HG02943 (cell line): Measurements from ENCODE around the gene PLAGL1.

Experiments
- ATAC-seq: cut with Tn5 transposase; IDR thresholded peaks from one replicate; pipeline ENCODE4 v1.9.1; 2021; ENCODE audit warnings: mild to moderate bottlenecking, low read depth, moderate library complexity; ENCODE audit not compliant: unreplicated experiment

The PLAGL1 gene

DNA sequence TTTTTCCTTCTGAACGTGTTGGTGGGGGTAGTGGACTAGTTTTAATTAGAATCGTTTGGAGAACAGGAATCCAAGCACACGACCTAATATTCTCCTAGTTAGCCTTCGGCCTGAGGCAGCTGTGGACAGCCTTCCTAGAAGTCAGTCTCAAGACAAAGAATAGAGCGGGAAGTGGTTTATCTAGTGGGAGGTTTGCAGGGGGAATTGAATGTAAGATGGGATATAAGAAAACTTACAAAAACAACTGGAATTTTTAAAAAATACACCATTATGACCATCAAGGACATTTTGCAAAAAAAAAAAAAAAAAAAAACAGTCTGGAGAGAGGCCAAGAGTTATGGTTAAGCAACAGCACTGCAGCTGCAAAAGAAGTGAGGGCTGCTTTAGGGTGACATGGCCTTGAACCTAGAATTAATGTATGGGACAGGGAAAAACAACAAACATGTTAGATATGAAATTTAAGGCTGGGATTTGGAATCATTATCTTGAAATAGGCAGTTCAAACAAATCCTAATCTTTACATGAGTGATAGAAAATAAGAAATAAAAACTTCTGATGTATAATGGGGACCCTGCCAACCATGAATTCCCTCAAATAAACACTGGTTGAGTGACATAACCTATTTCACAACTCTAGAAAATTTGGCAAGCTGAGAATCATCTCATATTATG is 40.2 kb downstream of the PLAGL1 start:
- ATAC-seq, result no peak

GRCh38 chr6:143966312-143966711 is 41.7 kb downstream of the PLAGL1 start:
- ATAC-seq, result no peak

GRCh38 chr6:143965503-143966171 is 42.4 kb downstream of the PLAGL1 start:
- ATAC-seq, result no peak

DNA sequence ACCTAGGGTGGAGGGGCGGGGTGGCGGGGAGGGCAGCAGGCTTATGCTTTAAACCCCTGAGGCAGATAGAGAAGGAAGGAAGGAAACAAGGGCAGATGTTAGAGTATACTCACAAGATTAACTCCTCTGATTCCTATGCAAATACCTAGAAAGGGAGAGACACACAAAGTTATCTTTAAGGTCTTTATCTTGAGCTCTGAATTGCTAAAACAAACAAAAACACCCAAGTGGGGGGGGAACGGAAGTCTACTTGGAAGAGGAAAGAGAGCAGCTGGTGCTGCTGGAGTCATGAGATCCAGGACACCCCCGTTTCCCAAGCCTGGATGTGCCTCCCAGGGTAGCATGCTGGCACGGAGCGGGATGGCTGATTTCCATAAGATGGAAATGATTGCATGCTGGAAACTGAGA is 43.4 kb downstream of the PLAGL1 start:
- ATAC-seq, result no peak

GRCh38 chr6:143963158-143963919 is 44.7 kb downstream of the PLAGL1 start:
- ATAC-seq, result no peak

DNA sequence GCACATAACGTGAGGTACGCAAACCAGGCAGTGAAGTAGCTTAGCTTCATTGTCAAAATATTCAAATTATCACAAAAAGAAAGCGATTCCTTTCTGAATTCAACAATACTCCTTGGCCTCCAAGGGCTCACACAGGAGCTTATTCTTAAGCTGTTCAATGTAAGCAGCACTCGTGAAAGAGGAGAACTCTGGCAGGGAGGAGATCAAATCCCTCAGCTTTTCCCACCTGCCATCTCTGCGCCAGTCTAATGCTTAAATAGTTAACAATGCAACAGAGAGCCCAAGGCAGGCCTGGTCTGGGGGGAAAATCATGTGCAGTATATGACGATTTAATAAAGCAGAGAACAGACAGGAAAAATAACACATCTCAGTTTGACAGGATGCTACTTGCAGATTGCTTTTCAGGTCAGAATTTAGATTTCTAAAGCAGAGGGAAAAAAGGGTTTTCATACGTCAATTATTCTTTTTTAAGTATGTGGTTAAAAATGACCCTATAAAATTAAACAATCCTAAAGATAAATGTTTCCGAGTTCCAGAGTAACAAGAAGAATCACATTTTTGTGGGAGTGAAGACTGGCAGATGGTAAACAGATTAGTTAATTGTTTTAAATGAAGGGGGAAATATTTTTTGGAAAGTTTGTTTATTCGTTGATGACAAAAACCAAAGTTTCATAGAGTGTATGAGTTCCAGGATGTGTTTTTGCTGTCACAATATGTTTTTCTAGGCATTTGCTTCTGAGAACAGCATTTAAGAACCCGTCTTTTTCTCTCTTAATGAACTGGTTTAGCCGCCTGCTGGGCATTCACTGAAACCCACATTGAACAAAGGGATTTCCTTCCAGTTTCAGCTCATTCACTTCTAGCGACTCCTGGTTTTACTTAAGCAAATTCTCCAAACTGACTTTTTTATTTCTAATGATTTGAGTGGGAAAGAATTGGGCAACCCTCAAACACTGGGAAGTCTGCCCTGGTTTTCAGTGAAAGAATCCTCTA is 45.9 kb downstream of the PLAGL1 start:
- no peak for ATAC-seq

DNA sequence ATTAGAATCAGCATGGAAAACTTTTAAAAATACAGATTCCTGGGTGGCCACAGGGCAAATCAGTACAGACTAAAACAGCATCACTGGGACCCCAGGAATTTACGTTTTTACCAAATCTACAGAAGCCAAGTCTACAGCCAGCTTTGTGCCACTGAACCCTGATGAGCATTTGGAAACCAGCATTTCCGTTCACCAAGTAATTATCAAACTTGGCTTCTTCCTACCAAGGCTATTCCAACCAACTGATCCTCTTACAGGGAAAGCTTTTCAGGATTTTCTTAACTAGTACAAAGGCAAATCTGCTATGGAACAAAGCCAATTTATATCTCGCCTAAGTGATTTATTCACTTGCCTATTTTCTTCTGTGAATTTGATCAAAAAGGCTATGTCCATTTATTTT is 47.0 kb downstream of the PLAGL1 start:
- no peak for ATAC-seq

DNA sequence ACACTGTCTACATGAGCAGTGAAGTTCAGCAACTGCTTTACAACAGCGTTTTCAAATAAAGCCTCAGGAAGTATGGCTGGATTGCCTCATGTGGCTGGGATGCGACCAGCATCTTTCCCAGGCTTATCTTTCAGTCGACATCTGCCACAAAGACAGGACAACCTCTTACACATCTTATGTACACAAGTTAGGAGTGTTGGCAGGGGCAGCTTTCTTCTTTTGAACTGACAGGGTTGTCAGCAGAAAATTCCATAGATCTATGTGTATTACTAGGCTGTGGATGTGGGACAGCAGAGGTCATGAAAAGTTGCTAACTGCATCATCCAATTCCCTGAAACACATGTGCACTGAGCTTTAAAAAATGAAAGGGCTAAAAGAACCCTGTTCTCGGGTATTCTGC is 48.1 kb downstream of the PLAGL1 start:
- no peak for ATAC-seq

DNA sequence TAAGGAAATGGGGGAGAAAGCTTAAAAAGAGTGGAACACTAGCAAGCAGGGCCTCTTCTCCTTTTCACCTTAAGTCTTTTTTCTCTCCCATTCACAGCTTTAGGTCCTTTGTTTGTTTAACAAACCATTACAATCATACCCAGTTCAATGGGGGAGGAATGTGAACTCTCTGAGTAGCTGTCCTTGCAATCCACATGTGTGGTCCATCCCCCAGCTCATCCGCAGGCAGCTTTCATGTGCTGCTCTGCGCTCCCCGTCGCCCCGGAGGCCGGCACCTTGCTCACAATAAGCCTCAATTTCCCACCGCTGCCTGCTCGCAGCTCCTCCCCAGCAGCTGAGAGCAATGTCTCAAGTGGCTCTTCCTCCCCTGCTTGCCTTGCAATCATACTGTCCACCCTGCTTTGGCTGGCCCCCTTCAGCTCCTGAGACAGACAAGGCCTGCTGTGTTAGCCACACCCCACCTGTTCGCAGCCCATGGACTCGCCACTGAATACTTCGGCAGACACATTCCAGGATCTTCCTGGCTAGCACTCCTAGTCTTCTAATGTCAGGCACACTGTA is 49.1 kb downstream of the PLAGL1 start:
- ATAC-seq, result no peak

DNA sequence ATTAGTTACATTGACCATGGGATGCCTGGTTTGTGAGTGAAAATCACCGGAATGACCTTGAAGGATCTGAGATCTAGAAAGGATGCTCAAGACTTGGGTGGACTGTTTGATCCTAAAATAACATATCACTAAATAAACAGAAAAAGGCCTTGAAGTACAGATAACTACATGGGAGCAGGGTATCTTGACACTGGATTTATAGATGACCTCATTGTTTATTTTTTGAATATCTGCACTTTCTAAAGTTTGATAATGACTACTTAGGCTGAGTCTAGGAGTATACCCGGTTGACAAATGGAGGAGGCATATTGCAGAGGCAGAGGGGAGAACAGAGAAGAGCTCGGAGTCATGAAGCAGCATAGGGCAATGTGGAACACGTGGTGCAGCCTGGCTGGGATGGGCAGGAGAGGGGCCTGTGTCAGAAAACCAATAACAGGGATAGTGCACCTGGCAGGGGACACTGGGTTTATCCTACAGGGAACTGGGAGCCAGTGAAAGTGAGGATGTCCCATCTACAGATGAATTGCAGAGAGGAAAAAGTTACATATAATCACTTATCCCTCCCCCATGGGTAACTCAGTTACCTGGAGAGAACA is 50.3 kb downstream of the PLAGL1 start:
- ATAC-seq, result no peak

DNA sequence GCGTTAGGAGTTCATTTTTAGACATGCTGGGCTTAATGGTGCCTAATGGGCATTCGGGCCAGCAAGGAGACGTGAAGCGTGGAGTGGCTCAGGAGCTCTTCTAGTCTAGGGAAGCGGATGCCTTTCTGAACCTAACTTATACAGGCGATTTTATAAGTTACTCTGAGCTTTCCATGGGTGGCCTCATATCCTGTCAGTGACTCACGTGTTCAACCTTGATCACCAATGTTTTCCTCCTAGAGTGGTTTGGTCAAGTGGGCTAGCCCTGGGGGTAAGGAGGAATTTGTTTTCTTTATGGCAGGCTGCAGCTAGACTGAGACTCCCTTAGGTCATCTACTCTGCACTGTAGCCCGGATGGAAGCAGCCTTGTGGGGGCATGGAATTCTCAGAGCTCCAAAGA is 52.1 kb downstream of the PLAGL1 start:
- no peak for ATAC-seq

DNA sequence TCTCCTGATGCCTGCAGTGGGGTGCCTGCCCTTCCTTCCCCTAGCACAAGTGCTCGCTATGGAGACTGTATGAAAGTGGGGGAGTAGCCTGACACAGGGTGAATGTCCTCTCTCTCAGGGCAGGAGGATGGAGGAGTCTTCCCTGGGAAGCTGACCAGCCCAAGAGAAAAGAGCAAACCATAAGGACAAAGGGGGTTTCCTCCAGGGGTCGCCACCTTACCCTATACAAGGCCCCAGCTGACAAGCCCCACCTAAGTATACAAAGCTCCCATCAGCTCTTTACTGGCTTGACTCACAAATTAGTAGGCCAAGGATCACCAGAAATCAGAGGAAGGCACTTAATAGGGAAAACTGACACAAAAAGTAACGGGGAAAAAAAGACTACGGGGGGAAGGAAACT is 54.1 kb downstream of the PLAGL1 start:
- ATAC-seq, result no peak

DNA sequence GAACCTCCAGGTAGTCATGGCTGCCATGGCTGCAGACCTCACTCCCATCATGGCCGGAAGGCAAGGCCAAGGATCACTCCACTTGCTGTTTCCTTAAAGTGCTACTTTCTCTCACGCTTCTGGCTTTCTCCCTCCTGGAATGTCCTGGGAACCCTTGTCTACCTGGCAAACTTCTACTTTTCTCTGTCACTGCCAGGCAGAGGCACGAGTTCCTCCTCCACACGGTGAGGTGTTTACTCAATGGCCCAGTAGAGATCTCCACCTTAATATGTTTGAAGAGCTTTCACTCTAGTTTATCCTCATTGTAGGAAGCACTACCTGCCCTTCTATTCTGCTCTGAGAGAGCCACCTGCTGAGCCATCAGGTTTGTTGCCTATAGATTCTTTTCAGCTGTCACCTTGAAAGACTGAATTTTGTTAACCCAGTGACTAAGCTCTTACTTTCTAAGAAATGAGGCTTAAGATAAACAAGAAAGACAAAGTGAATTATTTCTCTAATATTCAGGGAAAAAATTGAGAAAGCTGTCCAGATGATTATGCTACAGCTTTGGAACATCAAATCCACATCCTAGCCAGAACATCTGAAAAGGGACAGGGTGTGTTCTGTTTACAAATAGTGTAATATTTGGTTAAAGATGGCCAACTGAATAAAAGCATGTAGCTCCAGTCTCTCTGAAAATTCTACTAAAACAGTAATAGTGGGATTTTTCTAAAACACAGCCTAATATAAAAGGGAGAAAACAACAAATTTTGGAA is 54.9 kb downstream of the PLAGL1 start:
- no peak for ATAC-seq

- ATAC-seq, result no peak
Measured at GRCh38 chr6:143952060-143952778, 55.8 kb downstream of the PLAGL1 start.

GRCh38 chr6:143950875-143951274 is 57.2 kb downstream of the PLAGL1 start:
- no peak for ATAC-seq

DNA sequence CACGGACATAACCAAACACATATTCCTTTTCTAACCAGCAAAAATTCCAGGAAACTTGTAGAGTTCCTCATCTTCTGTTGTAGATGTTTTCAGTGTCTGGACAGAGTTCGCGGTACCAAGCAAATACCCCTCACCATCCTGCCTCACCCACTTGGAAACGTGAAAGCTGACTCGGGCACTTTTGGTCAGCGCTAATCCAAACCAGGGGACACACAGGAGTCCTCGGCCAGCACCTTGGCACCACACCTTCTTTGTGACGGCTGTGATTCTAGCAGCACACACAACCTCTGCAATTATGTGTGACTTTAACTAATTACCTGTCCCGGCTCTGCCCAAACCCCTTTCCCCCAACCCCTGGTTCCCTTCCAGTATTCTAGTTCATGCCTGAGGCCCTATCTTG is 58.1 kb downstream of the PLAGL1 start:
- no peak for ATAC-seq

DNA sequence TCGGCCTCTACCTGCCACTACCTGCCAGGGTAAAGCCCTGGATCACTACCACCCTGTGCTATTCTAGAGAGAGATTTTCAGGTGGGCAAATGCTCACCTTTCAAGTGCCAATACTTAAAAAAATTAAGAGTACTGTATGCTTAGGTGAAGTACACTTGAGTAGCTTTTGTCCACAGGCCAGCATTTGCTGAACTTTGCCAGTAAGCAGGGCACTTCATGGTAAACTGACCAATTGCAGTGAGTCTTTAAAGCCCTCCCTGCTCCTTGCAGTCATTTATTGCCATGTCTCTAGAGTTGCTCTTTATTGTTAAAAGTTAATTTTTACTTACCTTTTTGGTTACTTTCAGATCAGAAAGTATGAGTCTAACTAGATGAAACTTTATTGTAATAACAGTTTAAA is 58.5 kb downstream of the PLAGL1 start:
- ATAC-seq, result no peak

- ATAC-seq, result no peak
Measured at GRCh38 chr6:143948208-143948607, 59.9 kb downstream of the PLAGL1 start.
